Measurements from ENCODE around the gene AKR1B1. TPM values are rescaled to one million over a fixed set of nuclear protein-coding genes. Genes with fewer than 3 reads are reported as not detected.

The AKR1B1 gene
- total RNA-seq, 2 experiments from 2014 or later, result 60.6 to 65.5 TPM

GRCh38 chr7:134458341-134458805 is 527 bp downstream of the AKR1B1 start:
- peak; percentile 26 to 76 (median 44) for DNase-seq
- Histone ChIP-seq H3K9me3 (ENCODE audit: control insufficient read depth in 1 of 2, insufficient read depth in 1 of 2, low read length in 2 of 2) (peaks cover 0 to 3% of the 10 kb centered on the region in 2 experiments), H3K4me1 (ENCODE audit: insufficient read depth, low read length) (peaks cover 31% of the 10 kb centered on the region), H3K36me3 (ENCODE audit: insufficient read depth, low read length) (peaks cover 3% of the 10 kb centered on the region), H3K27me3 (ENCODE audit: control insufficient read depth in 1 of 2, insufficient read depth in 2 of 2, low read length in 2 of 2) (no peaks in the 10 kb centered on the region), H3K4me3 (ENCODE audit: low read length) (peak overlapping the region; percentile 77), H3K27ac (ENCODE audit: low read depth in 1 of 2, low read length in 2 of 2) (peak overlapping the region; percentile 18 to 51)
- TF ChIP-seq CTCF (IDR thresholded peaks at IDR 0.05), result no peak
- H3K27ac Mint-ChIP-seq, result peak overlapping the region; percentile 70
- intact Hi-C loops (cut with DNase I, micrococcal nuclease), result loop anchor here in 1 of 2 experiments (5.0 to 10.0 kb wide), 6 partner anchors 141 to 1376 kb away; partner anchors contain the start of genes AGBL3, CHCHD3, NUP205 and SLC35B4
- ChIA-PET CTCF (interaction anchor here (1.6 to 3.6 kb wide), 5 partner anchors 17 to 713 kb away, joined by 3 to 25 read pairs (median 6); partner anchors contain the start of gene SLC35B4), POLR2A (interaction anchor here (0.6 to 3.1 kb wide), 10 partner anchors 11 to 689 kb away, joined by 3 to 30 read pairs (median 4); partner anchors contain the start of genes AGBL3, SLC35B4 and TMEM140)
- peak; percentile 55 for ATAC-seq (ENCODE audit: poor library complexity)
- H3K27me3 Mint-ChIP-seq, result no peaks in the 10 kb centered on the region
- H3K36me3 Mint-ChIP-seq (ENCODE audit: low read depth), result peaks cover 31% of the 10 kb centered on the region
- no peaks in the 10 kb centered on the region for H3K9me3 Mint-ChIP-seq
- H3K4me1 Mint-ChIP-seq (ENCODE audit: low read depth), result peaks cover 60% of the 10 kb centered on the region
- H3K4me3 Mint-ChIP-seq, result peak overlapping the region; percentile 90

- no peak for TF ChIP-seq CTCF (IDR thresholded peaks at IDR 0.05)
- ChIA-PET CTCF (interaction anchor here (0.8 to 3.6 kb wide), 4 partner anchors 9 to 714 kb away, joined by 3 to 25 read pairs (median 6); no protein-coding TSS in a partner anchor), POLR2A (interaction anchor here (1.8 to 3.1 kb wide), 2 partner anchors 25 to 691 kb away, joined by 7 to 30 read pairs; partner anchors contain the start of gene TMEM140)
- intact Hi-C loops (cut with DNase I, micrococcal nuclease), result loop anchor here in 1 of 2 experiments (5.0 to 10.0 kb wide), 6 partner anchors 140 to 1375 kb away; partner anchors contain the start of genes AGBL3, CHCHD3, NUP205 and SLC35B4
- Histone ChIP-seq H3K4me1 (ENCODE audit: insufficient read depth, low read length) (peaks cover 31% of the 10 kb centered on the region), H3K9me3 (ENCODE audit: control insufficient read depth in 1 of 2, insufficient read depth in 1 of 2, low read length in 2 of 2) (no peaks in the 10 kb centered on the region), H3K36me3 (ENCODE audit: insufficient read depth, low read length) (peaks cover 3% of the 10 kb centered on the region), H3K27me3 (ENCODE audit: control insufficient read depth in 1 of 2, insufficient read depth in 2 of 2, low read length in 2 of 2) (no peaks in the 10 kb centered on the region), H3K4me3 (ENCODE audit: low read length) (no peak overlapping the region), H3K27ac (ENCODE audit: low read depth in 1 of 2, low read length in 2 of 2) (no peak overlapping the region)
- peak overlapping the region; percentile 70 for H3K27ac Mint-ChIP-seq
- H3K9me3 Mint-ChIP-seq, result no peaks in the 10 kb centered on the region
- H3K4me1 Mint-ChIP-seq (ENCODE audit: low read depth), result peaks cover 72% of the 10 kb centered on the region
- H3K27me3 Mint-ChIP-seq, result no peaks in the 10 kb centered on the region
- peaks cover 34% of the 10 kb centered on the region for H3K36me3 Mint-ChIP-seq (ENCODE audit: low read depth)
- ATAC-seq (ENCODE audit: poor library complexity) (no peak), DNase-seq (no peak)
- peak overlapping the region; percentile 90 for H3K4me3 Mint-ChIP-seq
Measured at GRCh38 chr7:134457210-134457609, 1.7 kb downstream of the AKR1B1 start.

GRCh38 chr7:134454277-134454676 is 4.6 kb downstream of the AKR1B1 start:
- Histone ChIP-seq H3K27me3 (ENCODE audit: control insufficient read depth in 1 of 2, insufficient read depth in 2 of 2, low read length in 2 of 2) (no peaks in the 10 kb centered on the region), H3K36me3 (ENCODE audit: insufficient read depth, low read length) (peaks cover 24% of the 10 kb centered on the region), H3K4me3 (ENCODE audit: low read length) (no peak overlapping the region), H3K9me3 (ENCODE audit: control insufficient read depth in 1 of 2, insufficient read depth in 1 of 2, low read length in 2 of 2) (no peaks in the 10 kb centered on the region), H3K4me1 (ENCODE audit: insufficient read depth, low read length) (peaks cover 27% of the 10 kb centered on the region), H3K27ac (ENCODE audit: low read depth in 1 of 2, low read length in 2 of 2) (no peak overlapping the region)
- DNase-seq (peak in 3 of 14 experiments; percentile 18 to 44 (median 24)), ATAC-seq (ENCODE audit: poor library complexity) (no peak)
- peaks cover 63% of the 10 kb centered on the region for H3K4me1 Mint-ChIP-seq (ENCODE audit: low read depth)
- H3K9me3 Mint-ChIP-seq, result no peaks in the 10 kb centered on the region
- intact Hi-C loops (cut with DNase I, micrococcal nuclease), result loop anchor here in 1 of 2 experiments (10.0 kb wide), 3 partner anchors 531 to 1101 kb away; partner anchors contain the start of genes AGBL3 and NUP205
- H3K36me3 Mint-ChIP-seq (ENCODE audit: low read depth), result peaks cover 57% of the 10 kb centered on the region
- POLR2A ChIA-PET, result interaction anchor here (1.0 kb wide), 1 partner anchor 137 kb away, joined by 4 read pairs; the partner anchor contains the start of gene SLC35B4
- peak overlapping the region; percentile 70 for H3K27ac Mint-ChIP-seq
- CTCF ChIA-PET, result interaction anchor here (1.7 kb wide), 1 partner anchor 22 kb away, joined by 5 read pairs; no protein-coding TSS in a partner anchor
- peak overlapping the region; percentile 32 for H3K4me3 Mint-ChIP-seq
- no peak for TF ChIP-seq CTCF (IDR thresholded peaks at IDR 0.05)
- no peaks in the 10 kb centered on the region for H3K27me3 Mint-ChIP-seq
